Stimulated activated naive B cell treated with anti-CD40 and anti-IgM and Interleukin-4, amounts not matched to agents 10 μg/mL and 1 μg/mL and 100 μg/mL, for 72 hours (primary cell): ENCODE results near the gene PSORS1C2.

Experiments used
- ATAC-seq, 2 donors: fragments of 150-1000 bp; cut with Tn5 transposase; replicated peaks; 2 replicates each; pipeline ENCODE4 v1.10.0; 2021; ENCODE audit warnings: moderate library complexity in 1 of 2
- DNase-seq: peaks from one replicate; pipeline ENCODE4 v3.0.0; 2021
- H3K27ac Mint-ChIP-seq: one replicate; pipeline ENCODE4 v1.8.0; 2022; ENCODE audit warnings: mild to moderate bottlenecking, mixed read lengths
- H3K27me3 Mint-ChIP-seq, 2 donors: one replicate each; pipeline ENCODE4 v1.8.0; 2022; ENCODE audit warnings: mixed read lengths in 2 of 2
- H3K36me3 Mint-ChIP-seq, 2 donors: one replicate each; pipeline ENCODE4 v1.8.0; 2022; ENCODE audit warnings: mixed read lengths in 2 of 2, mild to moderate bottlenecking in 1 of 2
- H3K4me1 Mint-ChIP-seq, 2 donors: one replicate each; pipeline ENCODE4 v1.8.0; 2022; ENCODE audit warnings: mixed read lengths in 2 of 2, mild to moderate bottlenecking in 1 of 2
- H3K4me3 Mint-ChIP-seq, 2 donors: one replicate each; pipeline ENCODE4 v1.8.0; 2022; ENCODE audit warnings: mild to moderate bottlenecking in 2 of 2, mixed read lengths in 2 of 2, moderate library complexity in 1 of 2
- H3K9me3 Mint-ChIP-seq, 2 donors: one replicate each; pipeline ENCODE4 v1.8.0; 2022; ENCODE audit warnings: mixed read lengths in 2 of 2, mild to moderate bottlenecking in 1 of 2

Gene PSORS1C2

GRCh38 chr6:31142361-31142761 is 3.5 kb upstream of the PSORS1C2 start:
- peaks cover 4% of the 10 kb centered on the region in 2 donors for H3K27me3 Mint-ChIP-seq
- no peak overlapping the region for H3K4me3 Mint-ChIP-seq
- DNase-seq = no peak
- no peak overlapping the region for H3K27ac Mint-ChIP-seq
- no peaks in the 10 kb centered on the region for H3K9me3 Mint-ChIP-seq
- peaks cover 21 to 36% of the 10 kb centered on the region in 2 donors for H3K36me3 Mint-ChIP-seq
- H3K4me1 Mint-ChIP-seq = peaks cover 5 to 6% of the 10 kb centered on the region in 2 donors
- ATAC-seq = no peak

- no peak overlapping the region for H3K27ac Mint-ChIP-seq
- H3K4me1 Mint-ChIP-seq = peaks cover 5 to 7% of the 10 kb centered on the region in 2 donors
- H3K27me3 Mint-ChIP-seq = peaks cover 5% of the 10 kb centered on the region in 2 donors
- ATAC-seq = no peak
- no peak overlapping the region for H3K4me3 Mint-ChIP-seq
- no peak for DNase-seq
- H3K9me3 Mint-ChIP-seq = no peaks in the 10 kb centered on the region
- H3K36me3 Mint-ChIP-seq = peaks cover 17 to 26% of the 10 kb centered on the region in 2 donors
Observed at GRCh38 chr6:31140643-31141042, 1.8 kb upstream of the PSORS1C2 start.

- no peak overlapping the region for H3K4me3 Mint-ChIP-seq
- H3K9me3 Mint-ChIP-seq = no peaks in the 10 kb centered on the region
- peaks cover 6 to 15% of the 10 kb centered on the region in 2 donors for H3K36me3 Mint-ChIP-seq
- peaks cover 5 to 7% of the 10 kb centered on the region in 2 donors for H3K4me1 Mint-ChIP-seq
- ATAC-seq (no peak), DNase-seq (no peak)
- no peak overlapping the region for H3K27ac Mint-ChIP-seq
- H3K27me3 Mint-ChIP-seq = peaks cover 5% of the 10 kb centered on the region in 2 donors
Observed at GRCh38 chr6:31139599-31139998, 733 bp upstream of the PSORS1C2 start.

GRCh38 chr6:31135710-31136109 is 3.2 kb downstream of the PSORS1C2 start:
- no peaks in the 10 kb centered on the region for H3K36me3 Mint-ChIP-seq
- H3K9me3 Mint-ChIP-seq = no peaks in the 10 kb centered on the region
- DNase-seq = no peak
- ATAC-seq = no peak
- H3K4me3 Mint-ChIP-seq = no peak overlapping the region
- H3K27me3 Mint-ChIP-seq = peaks cover 5% of the 10 kb centered on the region in 2 donors
- H3K4me1 Mint-ChIP-seq = peaks cover 5 to 7% of the 10 kb centered on the region in 2 donors
- H3K27ac Mint-ChIP-seq = no peak overlapping the region

GRCh38 chr6:31132806-31133205 is 6.1 kb downstream of the PSORS1C2 start:
- Mint-ChIP-seq H3K27me3 (peaks cover 17 to 23% of the 10 kb centered on the region in 2 donors), H3K4me1 (peaks cover 8 to 11% of the 10 kb centered on the region in 2 donors), H3K9me3 (no peaks in the 10 kb centered on the region), H3K4me3 (no peak overlapping the region), H3K27ac (no peak overlapping the region), H3K36me3 (no peaks in the 10 kb centered on the region)
- ATAC-seq (no peak), DNase-seq (no peak)

- H3K27me3 Mint-ChIP-seq = peaks cover 17 to 19% of the 10 kb centered on the region in 2 donors
- no peak overlapping the region for H3K4me3 Mint-ChIP-seq
- DNase-seq (no peak), ATAC-seq (no peak)
- no peaks in the 10 kb centered on the region for H3K9me3 Mint-ChIP-seq
- no peaks in the 10 kb centered on the region for H3K36me3 Mint-ChIP-seq
- peaks cover 6% of the 10 kb centered on the region in 2 donors for H3K4me1 Mint-ChIP-seq
- H3K27ac Mint-ChIP-seq = no peak overlapping the region
Observed at GRCh38 chr6:31131595-31131994, 7.3 kb downstream of the PSORS1C2 start.

- DNase-seq = no peak
- Mint-ChIP-seq H3K4me3 (no peak overlapping the region), H3K36me3 (no peaks in the 10 kb centered on the region), H3K9me3 (no peaks in the 10 kb centered on the region), H3K27ac (no peak overlapping the region), H3K4me1 (peaks cover 6% of the 10 kb centered on the region in 2 donors), H3K27me3 (peaks cover 19 to 24% of the 10 kb centered on the region in 2 donors)
- ATAC-seq = no peak
Observed at GRCh38 chr6:31130751-31131150, 8.1 kb downstream of the PSORS1C2 start.

- H3K9me3 Mint-ChIP-seq = no peaks in the 10 kb centered on the region
- H3K27me3 Mint-ChIP-seq = peaks cover 19 to 24% of the 10 kb centered on the region in 2 donors
- no peaks in the 10 kb centered on the region for H3K36me3 Mint-ChIP-seq
Observed at GRCh38 chr6:31129130-31129529, 9.7 kb downstream of the PSORS1C2 start.

GRCh38 chr6:31128093-31128676 is 10.7 kb downstream of the PSORS1C2 start:
- Mint-ChIP-seq H3K4me1 (peaks cover 7 to 14% of the 10 kb centered on the region in 2 donors), H3K27ac (no peak overlapping the region), H3K9me3 (no peaks in the 10 kb centered on the region), H3K4me3 (no peak overlapping the region), H3K27me3 (peaks cover 23 to 24% of the 10 kb centered on the region in 2 donors), H3K36me3 (no peaks in the 10 kb centered on the region)
- ATAC-seq (peak; percentile 70 to 81), DNase-seq (peak; percentile 45)

More at GRCh38 chr6:31129130-31129529, 9.7 kb downstream of the PSORS1C2 start:
- no peak overlapping the region for H3K4me3 Mint-ChIP-seq
- H3K27ac Mint-ChIP-seq = no peak overlapping the region
- DNase-seq = no peak
- peaks cover 6 to 14% of the 10 kb centered on the region in 2 donors for H3K4me1 Mint-ChIP-seq
- ATAC-seq = no peak

- no peak for ATAC-seq
- no peaks in the 10 kb centered on the region for H3K36me3 Mint-ChIP-seq
- H3K4me1 Mint-ChIP-seq = peaks cover 11 to 14% of the 10 kb centered on the region in 2 donors
- H3K27me3 Mint-ChIP-seq = peaks cover 27 to 28% of the 10 kb centered on the region in 2 donors
- no peak for DNase-seq
- no peak overlapping the region for H3K4me3 Mint-ChIP-seq
- H3K9me3 Mint-ChIP-seq = no peaks in the 10 kb centered on the region
- H3K27ac Mint-ChIP-seq = no peak overlapping the region
Observed at GRCh38 chr6:31126396-31127175, 12.3 kb downstream of the PSORS1C2 start.

- H3K9me3 Mint-ChIP-seq = no peaks in the 10 kb centered on the region
- ATAC-seq (no peak), DNase-seq (no peak)
- H3K4me3 Mint-ChIP-seq = no peak overlapping the region
- peaks cover 11 to 14% of the 10 kb centered on the region in 2 donors for H3K4me1 Mint-ChIP-seq
- no peak overlapping the region for H3K27ac Mint-ChIP-seq
- H3K36me3 Mint-ChIP-seq = no peaks in the 10 kb centered on the region
- peaks cover 28 to 32% of the 10 kb centered on the region in 2 donors for H3K27me3 Mint-ChIP-seq
Observed at GRCh38 chr6:31125586-31126363, 13.1 kb downstream of the PSORS1C2 start.

GRCh38 chr6:31125162-31125561 is 13.7 kb downstream of the PSORS1C2 start:
- Mint-ChIP-seq H3K9me3 (no peaks in the 10 kb centered on the region), H3K4me3 (no peak overlapping the region), H3K36me3 (no peaks in the 10 kb centered on the region), H3K27ac (no peak overlapping the region), H3K4me1 (peaks cover 11 to 14% of the 10 kb centered on the region in 2 donors), H3K27me3 (peaks cover 27 to 30% of the 10 kb centered on the region in 2 donors)
- no peak for DNase-seq
- ATAC-seq = no peak

GRCh38 chr6:31122791-31123706 is 15.8 kb downstream of the PSORS1C2 start:
- H3K9me3 Mint-ChIP-seq = no peaks in the 10 kb centered on the region
- H3K36me3 Mint-ChIP-seq = no peaks in the 10 kb centered on the region
- H3K27me3 Mint-ChIP-seq = peaks cover 22% of the 10 kb centered on the region in 2 donors
- peaks cover 9 to 12% of the 10 kb centered on the region in 2 donors for H3K4me1 Mint-ChIP-seq
- peak in 1 of 2 donors; percentile 65 for ATAC-seq
- DNase-seq = no peak
- H3K27ac Mint-ChIP-seq = no peak overlapping the region
- no peak overlapping the region for H3K4me3 Mint-ChIP-seq
